Epithelial cell of esophagus (primary cell): ENCODE measurements around the gene RBFOX1.

ENCODE experiments used
- DNase-seq: peaks from one replicate; pipeline ENCODE4 v3.0.0; 2010; ENCODE audit warnings: low read depth
- H3K4me3 ChIP-seq: 2 replicates; pipeline ENCODE4 v1.5.1; 2011; ENCODE audit warnings: mild to moderate bottlenecking, low read length, control low read depth
- TF ChIP-seq, protein P1 (sequence below): IDR thresholded peaks from 2 replicates; pipeline ENCODE4 v1.5.1; 2011; ENCODE audit warnings: low read depth, mild to moderate bottlenecking, low read length, control low read depth, inconsistent platforms; ENCODE audit not compliant: insufficient read depth; ENCODE audit errors: missing control alignments

The RBFOX1 gene

DNA sequence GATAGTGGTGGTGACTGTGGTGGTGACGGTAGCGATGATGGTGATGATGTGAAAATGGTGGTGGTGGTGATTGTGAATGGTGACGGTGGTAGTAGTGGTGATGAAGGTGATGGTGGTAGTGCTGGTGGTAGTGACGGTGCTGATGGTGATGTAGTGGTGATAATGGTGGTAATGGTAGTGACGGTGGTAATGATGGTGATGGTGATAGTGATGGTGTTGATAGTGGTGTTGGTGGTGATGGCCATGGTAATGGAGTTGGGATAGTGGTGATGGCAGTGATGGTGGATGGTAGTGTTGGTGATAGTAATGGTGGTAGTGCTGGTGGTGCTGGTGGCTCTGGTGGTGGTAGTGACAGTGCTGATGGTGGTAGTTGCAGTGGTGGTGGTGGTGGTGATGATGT is 14.7 kb upstream of the RBFOX1 start:
- no peak for DNase-seq
- TF ChIP-seq, protein P1, sequence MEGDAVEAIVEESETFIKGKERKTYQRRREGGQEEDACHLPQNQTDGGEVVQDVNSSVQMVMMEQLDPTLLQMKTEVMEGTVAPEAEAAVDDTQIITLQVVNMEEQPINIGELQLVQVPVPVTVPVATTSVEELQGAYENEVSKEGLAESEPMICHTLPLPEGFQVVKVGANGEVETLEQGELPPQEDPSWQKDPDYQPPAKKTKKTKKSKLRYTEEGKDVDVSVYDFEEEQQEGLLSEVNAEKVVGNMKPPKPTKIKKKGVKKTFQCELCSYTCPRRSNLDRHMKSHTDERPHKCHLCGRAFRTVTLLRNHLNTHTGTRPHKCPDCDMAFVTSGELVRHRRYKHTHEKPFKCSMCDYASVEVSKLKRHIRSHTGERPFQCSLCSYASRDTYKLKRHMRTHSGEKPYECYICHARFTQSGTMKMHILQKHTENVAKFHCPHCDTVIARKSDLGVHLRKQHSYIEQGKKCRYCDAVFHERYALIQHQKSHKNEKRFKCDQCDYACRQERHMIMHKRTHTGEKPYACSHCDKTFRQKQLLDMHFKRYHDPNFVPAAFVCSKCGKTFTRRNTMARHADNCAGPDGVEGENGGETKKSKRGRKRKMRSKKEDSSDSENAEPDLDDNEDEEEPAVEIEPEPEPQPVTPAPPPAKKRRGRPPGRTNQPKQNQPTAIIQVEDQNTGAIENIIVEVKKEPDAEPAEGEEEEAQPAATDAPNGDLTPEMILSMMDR = no peak
- no peak overlapping the region for H3K4me3 ChIP-seq

DNA sequence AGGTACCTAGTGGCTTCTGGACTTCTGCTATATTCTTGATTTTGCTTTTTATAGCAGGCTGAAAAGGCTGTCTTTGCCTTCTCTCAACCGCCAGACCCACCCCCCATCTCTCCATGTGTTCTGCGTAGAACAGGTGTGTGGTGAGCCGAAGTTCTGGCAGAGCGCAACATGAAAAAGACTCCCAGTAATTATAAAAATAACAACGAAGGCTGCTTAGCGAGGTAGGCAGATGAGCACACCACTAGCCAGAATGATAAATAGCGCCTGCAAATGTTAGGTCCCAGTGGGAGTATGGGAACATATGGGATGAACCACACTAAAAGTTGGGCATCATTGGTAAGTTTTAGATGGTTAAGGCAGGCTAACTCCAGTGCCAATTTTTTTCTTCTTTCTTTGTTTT is 14.0 kb upstream of the RBFOX1 start:
- no peak for DNase-seq
- H3K4me3 ChIP-seq = no peak overlapping the region
- TF ChIP-seq, protein P1 = no peak

DNA sequence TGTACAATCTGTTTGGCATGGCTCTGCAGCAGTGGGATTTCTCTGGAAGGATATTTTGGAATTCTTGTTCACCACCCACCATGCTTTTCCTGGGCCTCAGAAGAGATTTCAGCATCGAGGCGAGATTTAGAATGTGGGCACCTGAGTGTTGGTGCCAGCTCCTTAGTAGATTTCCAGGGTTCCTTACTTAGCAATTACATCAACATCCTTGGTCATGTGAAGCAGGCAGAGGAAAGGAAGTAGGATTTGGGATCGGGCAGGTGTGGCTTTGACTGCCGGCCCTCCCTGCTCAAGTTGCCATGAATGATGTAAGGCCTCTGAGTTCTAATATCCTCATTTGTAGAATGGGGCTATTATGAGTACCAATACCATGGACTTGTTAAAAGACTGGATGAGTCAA is 13.1 kb upstream of the RBFOX1 start:
- no peak for DNase-seq
- TF ChIP-seq, protein P1 = no peak
- no peak overlapping the region for H3K4me3 ChIP-seq

DNA sequence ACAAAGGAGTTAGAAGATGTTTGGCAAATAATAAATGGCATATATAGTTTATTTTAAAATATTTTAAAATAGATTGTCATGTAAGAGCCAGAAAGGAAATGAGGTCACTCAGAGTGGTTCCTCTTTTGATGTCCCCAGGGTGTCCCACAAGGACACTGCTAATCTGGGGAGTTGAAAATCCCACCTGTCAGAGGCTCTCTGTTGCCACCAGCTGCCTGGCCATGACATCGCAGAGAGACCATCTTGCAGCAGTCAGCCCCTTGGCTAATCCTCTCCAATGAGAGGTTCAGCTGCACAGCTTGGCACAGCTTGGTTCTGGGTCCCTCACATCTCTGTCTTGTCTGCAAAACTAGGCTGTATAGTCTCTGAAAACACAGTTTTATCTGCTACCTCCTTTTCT is 11.0 kb upstream of the RBFOX1 start:
- H3K4me3 ChIP-seq = no peak overlapping the region
- TF ChIP-seq, protein P1 = no peak
- no peak for DNase-seq

DNA sequence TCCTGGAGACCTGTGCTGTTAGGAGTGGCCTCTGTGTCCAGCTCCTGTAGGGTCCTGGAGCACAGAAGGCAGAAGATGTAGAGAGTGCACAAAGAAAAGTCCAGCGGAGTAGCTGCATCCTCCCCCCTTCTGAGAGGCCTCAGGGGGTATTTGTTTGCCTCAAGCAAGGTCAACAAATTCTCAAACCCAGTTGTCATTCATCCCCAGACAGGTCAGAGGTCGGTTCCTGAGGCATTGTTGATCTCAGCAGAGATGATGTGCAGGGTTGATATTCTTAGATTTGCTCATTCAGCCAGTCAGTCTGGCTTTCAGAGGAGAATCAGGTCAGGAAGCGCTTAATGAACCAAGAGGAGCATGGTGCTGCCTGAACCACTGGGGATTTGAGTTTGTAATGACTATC is 8.3 kb upstream of the RBFOX1 start:
- TF ChIP-seq, protein P1 = no peak
- H3K4me3 ChIP-seq = no peak overlapping the region
- DNase-seq = no peak

DNA sequence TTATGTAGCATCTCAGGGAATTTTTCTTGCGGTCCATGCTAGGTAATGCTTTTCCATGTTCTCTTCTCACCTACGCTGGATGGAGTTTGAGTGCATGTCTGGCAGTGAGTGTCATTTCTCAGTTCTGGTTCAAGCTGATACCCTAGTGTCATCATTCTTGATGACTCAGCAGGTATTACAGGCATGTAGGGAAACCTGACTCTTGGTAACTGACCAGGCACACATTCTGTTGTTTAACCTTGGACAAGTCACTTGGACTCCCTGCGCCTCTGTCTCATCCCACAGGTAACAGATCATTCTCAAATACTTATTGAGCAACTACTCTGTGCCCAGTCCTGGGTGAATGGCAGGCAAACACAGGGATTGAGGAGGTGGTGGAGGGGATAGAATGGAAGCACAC is 6.8 kb upstream of the RBFOX1 start:
- no peak overlapping the region for H3K4me3 ChIP-seq
- no peak for DNase-seq
- TF ChIP-seq, protein P1 = no peak

DNA sequence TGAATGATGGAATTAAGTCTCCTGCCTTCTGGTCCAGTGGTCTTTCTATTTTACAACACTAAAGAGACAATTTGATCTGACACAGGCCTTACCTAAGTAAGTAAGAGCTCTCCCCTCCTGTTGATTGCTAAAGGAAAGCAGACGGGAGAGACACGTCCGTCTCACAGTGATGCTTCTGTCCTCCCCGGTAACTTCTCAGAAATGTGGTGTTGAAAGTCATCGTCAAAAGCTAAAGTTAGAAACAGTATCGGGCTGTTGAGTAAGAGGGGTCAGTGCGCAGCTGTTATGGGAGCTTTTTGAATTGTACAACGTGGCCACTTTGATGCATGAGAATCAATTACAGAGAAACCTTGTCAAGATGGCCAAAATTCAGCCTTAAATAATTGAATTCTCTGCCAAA is 1.9 kb upstream of the RBFOX1 start:
- TF ChIP-seq, protein P1 = no peak
- H3K4me3 ChIP-seq = no peak overlapping the region
- DNase-seq = no peak
